NT2/D1 (cell line): ENCODE data around the gene ELMO1.

Source experiments
- SUZ12 ChIP-seq: IDR thresholded peaks from 2 replicates; pipeline ENCODE4 v1.6.1; 2011; ENCODE audit not compliant: insufficient read length, insufficient read depth; ENCODE audit errors: extremely low read depth
- ZNF274 ChIP-seq: IDR thresholded peaks from 2 replicates; pipeline ENCODE4 v1.6.1; 2011; ENCODE audit warnings: mild to moderate bottlenecking, low read depth, low read length

- TF ChIP-seq ZNF274, result no peak
- no peak for TF ChIP-seq SUZ12
These were observed 536.9 kb downstream of the ELMO1 start for GRCh38 chr7:36911788-36912187.
